Measurements from ENCODE around the gene NRSN2.
"Not testable (repeated sequence)": the region's sequence is repeated elsewhere in the genome, so short reads cannot be mapped to it uniquely, and the experiment has no call there.

Gene NRSN2

GRCh38 chr20:356745-357144, 9.8 kb downstream of the NRSN2 start:
- no peak for DNase-seq

GRCh38 chr20:358891-359555, 12.1 kb downstream of the NRSN2 start:
- DNase-seq = no peak

DNA sequence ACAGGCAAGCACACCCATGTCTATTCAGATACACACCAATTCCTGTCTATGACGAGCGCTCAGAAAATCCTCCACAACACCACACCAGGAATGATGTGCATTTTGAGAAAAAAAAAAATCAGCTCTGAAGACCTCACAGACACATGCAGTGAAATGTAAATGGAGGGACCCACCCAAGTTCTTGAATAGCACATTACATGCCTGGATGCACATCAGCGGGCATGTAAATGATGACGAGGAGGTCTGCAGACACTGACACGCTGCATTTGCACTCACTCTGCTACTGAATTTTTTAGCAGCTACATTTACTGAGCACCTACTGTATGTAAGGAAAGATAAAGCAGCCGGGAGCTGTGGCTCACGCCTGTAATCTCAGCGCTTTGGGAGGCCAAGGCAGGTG, 14.7 kb downstream of the NRSN2 start:
- no peak for DNase-seq

DNA sequence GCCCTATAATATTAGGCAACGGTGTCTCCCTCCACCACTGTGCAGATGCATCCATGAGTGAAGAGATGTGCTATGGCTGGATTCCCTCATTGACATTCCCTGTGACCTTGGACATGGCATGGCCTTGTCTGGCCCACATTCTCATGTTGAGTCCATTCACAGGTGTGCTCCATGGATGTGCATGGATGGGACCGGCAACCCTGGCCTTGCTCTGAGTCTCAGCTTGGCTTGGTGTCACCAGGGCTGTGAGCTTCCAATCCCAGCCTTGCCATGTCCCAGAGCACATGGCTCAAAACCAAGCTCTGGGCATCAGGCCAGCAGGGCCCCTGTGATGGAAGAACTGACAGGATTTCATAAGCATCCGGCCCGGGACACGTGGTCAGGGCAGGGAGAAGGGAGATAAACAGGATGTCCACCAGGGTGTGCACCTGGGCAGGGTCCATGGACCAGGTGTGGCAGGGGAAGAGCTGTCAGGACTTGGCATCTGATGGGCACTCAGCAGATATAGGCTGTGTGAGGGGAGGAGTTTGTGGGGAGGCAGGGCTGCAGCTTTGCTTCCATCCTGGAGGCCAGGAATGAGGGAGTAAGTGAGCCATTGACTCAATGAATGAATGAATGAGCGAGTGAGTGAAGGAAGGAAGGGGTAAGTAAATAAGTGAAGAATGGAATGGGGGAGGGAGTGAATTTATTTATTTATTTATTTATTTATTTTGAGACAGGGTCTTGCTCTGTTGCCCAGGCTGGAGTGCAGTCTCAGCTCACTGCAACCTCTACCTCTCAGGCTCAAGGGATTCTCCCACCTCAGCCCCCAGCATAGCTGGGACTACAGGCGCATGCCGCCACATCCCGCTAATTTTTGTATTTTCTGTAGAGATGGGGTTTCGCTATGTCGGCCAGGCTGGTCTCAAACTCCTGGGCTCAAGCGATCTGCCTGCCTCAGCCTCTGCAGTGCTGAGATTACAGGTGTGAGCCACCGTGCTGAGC, 15.7 kb downstream of the NRSN2 start:
- peak; percentile 30 for DNase-seq

DNA sequence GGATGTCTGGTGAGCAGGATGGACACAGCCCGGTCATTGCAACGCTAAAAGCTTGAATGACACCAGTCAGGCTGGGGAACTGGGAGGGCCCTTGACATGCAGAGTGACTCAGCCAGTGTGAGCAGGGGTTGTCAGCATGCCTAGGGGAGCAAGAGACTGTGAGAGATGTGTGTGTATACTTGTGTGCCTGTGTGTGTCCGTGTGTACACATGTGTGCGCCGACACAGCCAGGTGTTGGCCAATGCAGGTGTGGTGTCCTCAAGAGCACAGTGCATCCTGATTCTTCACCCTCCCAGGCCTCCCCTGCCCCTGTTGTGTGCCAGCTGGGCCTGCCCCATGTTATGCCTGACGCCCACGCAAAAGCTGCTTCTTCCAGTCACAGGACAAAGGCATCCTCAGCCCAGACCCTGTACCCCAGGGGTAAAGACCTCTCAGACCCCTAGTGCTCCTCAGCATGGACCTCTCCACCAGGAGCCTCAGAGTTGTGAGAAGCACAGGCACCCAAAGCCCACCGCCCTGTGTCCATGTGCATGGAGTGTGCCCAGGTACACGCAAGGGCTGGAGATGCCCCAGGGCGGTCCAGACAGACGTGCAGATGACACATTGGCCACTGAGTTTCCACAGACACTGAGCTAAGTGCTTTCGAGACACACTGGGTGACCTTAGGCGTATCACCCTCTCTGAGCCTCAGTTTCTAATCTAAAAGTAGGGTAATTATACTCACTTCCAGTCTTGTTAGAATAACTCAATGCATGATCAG, 16.6 kb downstream of the NRSN2 start:
- DNase-seq = no peak

GRCh38 chr20:364905-365794, 18.2 kb downstream of the NRSN2 start:
- no peak for DNase-seq

- no peak for DNase-seq
Observed at GRCh38 chr20:366041-366718, 19.3 kb downstream of the NRSN2 start.

- no peak for DNase-seq
Observed at GRCh38 chr20:366719-367485, 20.0 kb downstream of the NRSN2 start.

DNA sequence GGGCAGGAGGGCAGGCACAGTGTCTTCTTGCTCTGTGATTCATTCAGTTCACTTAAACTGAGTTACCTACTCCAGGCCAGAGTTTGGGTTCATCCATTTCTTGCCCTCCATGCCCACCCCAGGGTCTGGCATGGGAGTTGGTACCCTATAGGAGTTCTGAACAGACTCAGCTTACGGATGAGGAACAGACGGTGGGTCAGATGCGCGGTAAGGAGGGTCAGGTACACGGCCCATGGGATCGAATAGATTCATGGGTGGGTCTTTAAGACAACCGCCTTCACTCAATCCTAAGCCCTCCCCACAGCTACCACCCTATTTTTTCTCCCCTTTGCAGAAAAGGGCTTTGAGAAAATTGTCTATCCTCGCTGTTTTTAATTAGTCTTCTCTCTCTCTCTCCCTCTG, 20.6 kb downstream of the NRSN2 start:
- DNase-seq = no peak

DNA sequence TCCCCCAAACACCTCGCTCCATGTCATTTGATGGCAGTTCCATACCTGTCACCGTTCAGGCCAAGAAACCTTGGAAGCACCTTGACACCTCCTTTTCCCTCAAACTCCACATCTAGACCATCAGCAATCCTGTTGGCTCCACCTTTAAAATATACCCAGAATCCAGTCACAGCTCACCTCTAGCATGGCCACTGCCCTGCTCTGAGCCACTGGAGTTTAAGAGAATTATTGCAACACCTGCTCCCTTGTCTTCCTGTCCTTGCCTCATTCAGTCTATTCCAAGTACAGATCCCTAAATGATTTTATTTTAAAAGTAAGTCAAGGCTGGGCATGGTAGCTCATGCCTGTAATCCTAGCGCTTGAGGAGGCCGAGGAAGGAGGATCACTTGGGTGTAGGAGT, 22.0 kb downstream of the NRSN2 start:
- no peak for DNase-seq

- DNase-seq = no peak
Observed at GRCh38 chr20:370151-370600, 23.3 kb downstream of the NRSN2 start.

DNA sequence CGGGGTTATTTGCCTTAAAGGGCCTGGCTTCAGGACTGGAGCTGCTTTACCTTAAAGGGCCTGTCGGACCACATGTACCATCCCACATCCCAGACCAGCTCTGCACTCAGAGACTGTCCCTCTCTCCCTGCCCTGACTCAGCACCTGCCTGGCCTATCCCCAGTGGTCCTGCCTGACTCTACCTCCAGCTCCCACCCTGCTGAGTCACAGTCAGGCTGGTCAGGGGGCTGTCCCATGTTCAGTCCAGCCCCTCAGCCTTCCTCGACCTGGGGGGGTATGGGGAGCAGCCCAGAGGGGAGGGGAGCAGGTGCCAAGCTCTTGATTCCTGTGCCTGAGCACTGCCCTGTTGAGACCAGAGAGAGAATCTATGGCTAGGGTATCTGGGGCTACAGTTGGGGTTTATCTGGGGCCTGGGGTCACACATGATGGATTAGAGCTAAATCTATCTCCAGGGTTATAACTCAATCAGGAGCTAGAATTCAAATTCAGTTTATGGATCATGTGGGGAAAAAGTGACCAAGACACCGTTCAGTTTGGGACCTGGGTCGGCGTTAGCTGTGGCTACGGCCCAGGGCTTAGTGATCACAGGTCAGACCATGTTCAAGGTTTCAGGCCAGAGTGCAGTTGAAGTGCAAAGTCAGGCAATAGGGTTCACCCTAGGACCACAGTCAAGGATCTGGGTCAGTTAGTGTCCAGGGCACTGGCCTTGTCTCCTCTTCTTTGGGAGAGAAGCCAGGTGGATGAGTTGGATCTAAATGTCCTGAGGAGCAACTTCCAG, 24.3 kb downstream of the NRSN2 start:
- no peak for DNase-seq

- no peak for DNase-seq
Observed at GRCh38 chr20:371755-372542, 25.0 kb downstream of the NRSN2 start.

- not testable (repeated sequence) for DNase-seq
Observed at GRCh38 chr20:372543-373082, 25.7 kb downstream of the NRSN2 start.

DNA sequence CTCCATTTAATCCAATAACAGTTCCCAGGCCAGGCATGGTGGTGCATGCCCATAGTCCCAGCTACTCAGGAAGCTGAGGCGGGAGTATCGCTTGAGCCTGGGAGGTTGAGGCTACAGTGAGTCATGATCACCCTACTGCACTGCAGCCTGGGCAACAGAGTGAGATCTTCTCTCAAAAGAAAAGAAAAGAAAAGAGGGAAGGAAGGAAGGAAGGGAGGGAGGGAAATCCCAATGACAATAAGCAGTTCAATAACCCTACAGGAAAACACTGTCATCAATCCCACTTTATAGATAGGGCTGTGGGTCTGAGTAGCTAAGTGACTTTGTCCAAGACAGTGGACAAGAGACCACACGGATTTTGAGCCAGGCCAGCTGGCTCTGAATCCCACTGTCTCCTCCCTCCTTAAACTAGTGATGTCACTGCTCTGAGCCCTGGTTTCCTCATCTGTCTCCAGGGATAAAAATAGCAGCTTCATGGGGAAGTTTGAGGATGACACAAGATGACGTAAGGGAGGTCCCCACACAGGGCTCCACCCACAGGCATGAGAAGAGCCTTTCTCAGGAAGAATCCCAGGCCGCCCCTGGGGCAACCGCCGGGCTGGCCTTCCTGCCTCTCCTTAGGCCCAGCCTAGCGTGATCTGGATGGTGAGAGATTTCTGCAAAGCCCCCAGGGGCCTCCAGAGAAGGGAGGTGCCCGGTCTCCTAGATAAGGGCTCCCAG, 26.4 kb downstream of the NRSN2 start:
- DNase-seq = no peak

DNA sequence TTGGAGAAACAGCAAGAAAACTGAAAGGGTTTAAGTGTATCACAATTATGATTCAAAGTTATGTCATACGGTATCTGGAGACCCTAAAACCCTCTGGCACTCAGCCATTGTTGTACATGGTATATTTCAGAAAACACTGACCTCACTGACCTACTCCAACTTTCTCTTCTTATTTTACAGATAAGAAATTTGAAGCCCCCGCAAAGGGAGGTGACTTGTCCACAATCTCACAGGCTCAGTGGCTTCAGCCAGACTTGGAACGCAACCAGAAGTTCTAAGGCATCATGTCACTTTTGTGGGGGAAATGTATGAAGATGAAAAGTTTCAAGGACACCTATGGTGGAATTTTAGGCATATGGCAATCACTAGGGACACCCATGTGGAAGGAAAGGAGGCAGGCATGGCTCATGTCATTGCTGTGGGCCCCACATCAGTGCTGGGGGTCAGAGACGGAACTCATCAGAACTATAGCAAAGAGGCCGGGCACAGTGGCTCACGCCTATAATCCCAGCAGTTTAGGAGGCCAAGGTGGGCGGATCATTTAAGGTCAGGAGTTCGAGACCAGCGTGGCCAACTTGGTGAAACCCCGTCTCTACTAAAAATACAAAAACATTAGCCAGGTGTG, 28.5 kb downstream of the NRSN2 start:
- DNase-seq = no peak

DNA sequence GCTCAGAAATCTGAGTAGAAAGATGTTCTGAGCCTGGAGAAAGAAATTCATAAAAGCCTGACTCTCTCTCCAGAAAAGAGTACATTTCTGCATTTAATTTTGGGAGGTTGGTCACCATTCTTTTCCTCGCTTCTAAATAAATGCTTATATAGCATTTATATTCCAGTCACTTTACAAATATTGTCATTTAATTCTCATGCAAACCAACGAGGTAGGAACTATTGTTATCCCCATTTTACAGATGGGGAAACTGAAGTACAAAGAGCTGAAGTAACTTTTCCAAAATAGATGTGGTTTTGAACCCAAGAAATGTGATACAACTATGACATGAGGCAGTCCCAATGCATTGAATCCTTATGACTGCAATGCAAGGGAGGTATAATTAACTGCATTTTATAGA, 29.2 kb downstream of the NRSN2 start:
- no peak for DNase-seq

- no peak for DNase-seq
Observed at GRCh38 chr20:376750-377149, 29.8 kb downstream of the NRSN2 start.

Measured in NCI-H748 treated with DMSO at 0.1 percent for 48 hours (cell line).